Left renal cortex interstitium (tissue), 4 donors: ENCODE measurements around the gene GPRIN1. TPM values are rescaled to one million over a fixed set of nuclear protein-coding genes. Genes with fewer than 3 reads are reported as not detected.

ENCODE experiments used
- DNase-seq, 4 donors: peaks; one replicate each; pipeline ENCODE4 v3.0.0-alpha.2; 2013; ENCODE audit warnings: low read depth in 4 of 4, low spot score in 2 of 4, missing footprints in 1 of 4
- polyA plus RNA-seq, 4 donors: library from polyadenylated mRNA; unstranded; fragments of 120-200 nt; gene quantifications; one replicate each; pipeline ENCODE4 v1.2.1, GENCODE V29; 2013; ENCODE audit not compliant: insufficient read length in 4 of 4

The GPRIN1 gene
- polyA plus RNA-seq, 4 donors: 1.6 to 2.0 (median 1.8) TPM

DNA sequence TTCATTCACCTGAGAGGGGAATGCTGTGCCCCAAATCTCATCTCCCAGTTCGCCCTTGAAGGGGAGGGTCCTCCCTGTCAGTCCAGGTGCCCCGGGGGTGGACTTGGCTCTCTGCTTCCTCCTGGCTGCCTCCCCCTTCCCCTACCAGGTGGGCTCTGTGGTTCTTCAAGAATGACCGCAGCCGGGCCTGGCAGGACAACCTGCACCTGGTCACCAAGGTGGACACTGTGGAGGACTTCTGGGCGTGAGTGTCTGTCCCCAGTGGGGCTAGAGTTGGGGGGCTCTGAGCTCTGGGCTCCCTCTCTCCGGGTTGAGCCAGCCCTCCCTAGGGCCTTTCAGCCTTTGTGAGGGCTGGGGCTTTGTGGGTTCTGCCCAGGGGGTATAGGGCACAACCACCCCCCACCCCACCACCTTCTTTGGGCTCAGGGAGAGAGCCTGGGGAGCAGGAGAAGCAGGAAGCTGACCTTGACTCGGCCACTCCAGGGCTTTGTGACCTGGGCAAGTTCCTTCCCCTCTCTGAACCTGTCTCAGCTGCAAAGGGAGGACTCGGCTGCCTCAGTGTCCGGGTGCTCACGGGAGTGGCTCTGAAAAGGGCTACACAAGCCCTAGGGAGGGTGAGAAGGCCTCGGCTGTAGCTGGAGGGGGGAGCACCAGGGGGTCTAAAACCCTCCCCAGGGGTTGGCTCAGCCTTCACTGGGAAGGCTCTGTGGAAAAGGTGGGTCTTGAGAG lies 33.7 kb upstream of the GPRIN1 start:
- no peak for DNase-seq

DNA sequence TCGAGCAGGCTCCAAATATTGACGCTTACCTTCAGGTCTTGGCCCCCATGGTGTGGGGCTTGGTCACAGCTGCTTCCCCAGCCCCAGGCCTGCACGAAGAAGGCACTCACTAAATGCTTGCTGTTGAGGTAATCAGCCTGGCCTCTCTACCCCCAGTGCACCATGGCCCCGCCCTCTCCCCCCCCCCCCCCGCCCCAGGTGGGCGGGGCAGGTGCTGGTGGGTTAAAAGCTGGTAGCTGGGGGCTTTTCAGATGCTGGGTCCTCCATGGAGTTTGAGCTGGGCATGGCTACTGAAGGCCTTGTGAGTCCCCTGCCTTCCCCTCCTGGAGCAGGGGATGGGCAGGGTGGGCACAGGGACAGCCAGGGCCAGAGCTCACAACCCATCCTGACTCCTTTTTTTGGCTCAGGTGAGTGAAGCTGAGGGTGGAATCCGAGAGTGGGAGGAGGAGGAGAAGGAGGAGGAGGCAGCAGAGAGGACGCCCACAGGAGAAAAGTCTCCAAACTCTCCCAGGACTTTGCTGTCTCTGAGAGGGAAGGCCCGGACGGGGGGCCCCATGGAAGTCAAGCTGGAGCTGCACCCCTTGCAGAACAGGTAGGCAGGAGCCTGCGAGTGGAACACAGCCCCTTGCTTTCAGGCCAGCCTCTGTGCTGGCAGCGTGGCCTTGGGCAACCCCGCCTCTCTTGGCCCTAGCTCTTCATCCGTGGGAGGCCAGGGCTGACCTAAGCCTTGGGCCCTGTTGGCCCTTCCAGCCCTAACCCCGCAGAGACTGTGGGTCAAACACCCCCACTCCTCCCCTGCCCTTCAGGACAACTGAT lies 32.9 kb upstream of the GPRIN1 start:
- no peak for DNase-seq

DNA sequence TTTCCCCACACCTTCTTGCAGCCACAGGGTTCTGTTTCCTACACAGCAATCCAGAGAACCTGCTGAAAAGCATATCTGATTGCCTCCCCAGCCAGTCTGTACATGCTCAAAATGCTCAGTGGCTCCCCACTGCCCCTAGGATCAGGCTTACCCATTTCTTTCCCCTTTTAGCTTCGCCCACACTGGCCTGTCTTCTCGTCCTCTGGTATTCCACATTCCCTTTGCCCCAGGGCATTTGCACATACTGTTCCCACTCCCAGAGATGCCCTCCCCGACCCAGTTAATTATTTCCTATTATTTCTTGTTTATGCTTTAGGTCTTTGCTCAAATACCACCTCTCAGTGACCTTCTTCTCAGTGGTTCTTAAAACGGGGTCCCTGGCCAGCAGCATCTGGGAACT lies 30.7 kb upstream of the GPRIN1 start:
- DNase-seq: no peak

DNA sequence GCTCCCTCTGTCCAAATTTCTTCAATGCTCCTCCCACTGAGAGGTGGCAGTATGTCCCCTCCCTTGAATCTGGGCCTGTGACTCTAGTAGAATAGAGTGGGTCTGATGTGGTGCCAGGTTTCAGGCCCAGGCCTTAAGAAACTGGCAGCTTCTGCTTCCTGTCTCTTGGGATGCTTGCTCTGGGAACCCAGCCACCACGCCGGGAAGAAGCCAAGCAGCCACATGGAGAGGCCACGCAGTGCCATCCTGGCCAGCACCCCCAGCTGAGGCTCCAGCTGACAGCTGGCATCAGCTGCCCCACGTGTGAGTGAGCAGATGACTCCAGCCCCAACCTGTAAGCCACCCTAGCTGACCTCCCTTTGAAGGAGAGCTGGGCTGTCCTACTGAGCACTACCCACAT lies 30.0 kb upstream of the GPRIN1 start:
- DNase-seq: no peak

DNA sequence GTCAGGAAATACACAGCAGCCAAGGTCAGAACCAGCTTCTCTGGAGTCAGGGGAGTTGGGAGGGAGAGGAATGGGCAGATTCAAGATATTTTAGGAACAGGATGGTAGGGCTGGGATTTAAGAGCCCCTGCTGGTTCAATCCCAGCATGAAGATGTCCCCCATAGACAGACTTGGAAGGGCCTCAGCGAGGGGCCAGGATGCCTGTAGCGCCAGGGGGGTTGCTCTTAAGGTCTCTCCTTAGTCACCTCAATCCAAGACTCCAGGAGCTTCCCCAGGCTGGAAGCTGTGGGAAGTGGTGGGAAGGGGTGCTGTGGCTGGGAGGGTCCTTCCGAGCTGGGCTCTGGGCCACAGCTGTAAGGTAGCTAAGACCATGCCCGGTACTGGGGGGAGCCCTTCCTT lies 29.3 kb upstream of the GPRIN1 start:
- no peak for DNase-seq

DNA sequence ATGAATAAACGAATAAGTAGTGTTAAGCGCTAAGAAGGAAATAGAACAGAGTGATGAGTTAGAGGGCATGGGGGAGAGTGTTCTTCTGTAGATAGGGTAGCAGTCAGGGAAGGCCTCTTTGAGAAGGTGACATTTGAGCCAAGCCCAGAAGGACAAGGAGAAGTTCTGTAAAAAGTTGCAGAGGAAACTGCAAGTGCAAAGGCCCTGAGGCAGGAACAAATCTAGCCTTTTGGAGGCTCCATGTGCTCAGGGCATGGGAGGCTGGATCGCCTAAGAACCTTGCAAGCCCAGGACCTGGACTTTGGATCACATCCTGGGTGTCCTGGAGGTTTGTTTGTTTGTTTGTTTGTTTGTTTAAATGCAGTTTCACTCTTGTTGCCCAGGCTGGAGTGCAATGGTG lies 28.5 kb upstream of the GPRIN1 start:
- DNase-seq: no peak

DNA sequence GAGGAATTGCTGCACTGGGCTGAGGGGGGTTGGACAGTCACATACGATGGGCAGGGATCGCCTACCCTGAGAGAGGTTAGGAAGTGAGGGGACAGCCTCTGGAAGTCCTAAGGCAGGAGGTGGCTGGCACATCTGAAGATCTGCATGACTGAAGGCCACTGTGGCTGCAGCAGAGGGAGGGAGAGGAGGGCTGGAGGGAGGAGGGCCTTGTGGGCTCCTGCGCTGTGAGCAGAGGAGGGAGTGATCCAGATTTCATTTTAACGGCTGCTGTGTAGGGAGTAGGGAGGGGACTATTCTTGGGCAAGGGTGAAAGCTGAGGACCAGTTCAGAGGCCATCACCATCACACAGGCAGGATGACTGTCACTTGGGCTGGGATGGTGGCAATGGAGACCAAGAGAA lies 27.6 kb upstream of the GPRIN1 start:
- no peak for DNase-seq

DNA sequence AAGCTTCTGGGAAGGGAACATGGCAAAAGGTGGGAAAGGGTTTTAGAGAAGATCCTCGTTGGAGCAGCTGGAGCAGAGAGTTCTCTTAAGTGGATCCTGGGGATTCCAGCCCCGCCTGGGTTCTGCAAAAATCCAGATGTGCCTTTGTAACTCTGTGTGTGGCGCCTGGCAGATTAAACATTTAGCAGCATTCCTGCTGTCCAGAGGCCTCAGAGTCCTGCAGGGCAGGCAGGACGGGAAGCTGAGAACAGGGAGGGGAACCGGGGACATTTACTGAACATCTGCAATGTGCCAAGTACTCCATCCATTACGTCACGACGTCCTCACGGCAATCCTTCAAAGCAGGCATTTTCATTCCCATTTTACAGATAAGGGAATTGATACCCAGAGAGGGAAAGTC lies 26.5 kb upstream of the GPRIN1 start:
- no peak for DNase-seq

DNA sequence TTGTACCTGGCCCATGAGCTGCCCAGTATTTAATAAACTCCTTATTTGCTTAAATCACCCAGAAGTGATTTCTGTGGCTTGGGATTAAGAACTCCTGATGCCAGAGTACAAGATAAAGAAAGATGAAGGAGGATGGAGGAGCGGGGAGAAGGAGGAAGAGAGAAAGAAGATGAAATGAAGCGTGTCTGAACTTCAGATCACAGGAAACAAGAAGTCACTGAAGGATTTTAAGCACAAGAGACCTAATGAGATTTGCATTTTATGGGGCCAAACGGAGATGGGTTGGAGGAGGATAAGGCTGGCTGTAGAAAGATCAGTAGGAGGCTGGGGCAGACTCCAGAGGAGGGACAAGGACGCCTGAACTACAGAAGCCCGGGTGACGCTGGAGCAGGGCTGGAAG lies 23.6 kb upstream of the GPRIN1 start:
- DNase-seq: no peak

DNA sequence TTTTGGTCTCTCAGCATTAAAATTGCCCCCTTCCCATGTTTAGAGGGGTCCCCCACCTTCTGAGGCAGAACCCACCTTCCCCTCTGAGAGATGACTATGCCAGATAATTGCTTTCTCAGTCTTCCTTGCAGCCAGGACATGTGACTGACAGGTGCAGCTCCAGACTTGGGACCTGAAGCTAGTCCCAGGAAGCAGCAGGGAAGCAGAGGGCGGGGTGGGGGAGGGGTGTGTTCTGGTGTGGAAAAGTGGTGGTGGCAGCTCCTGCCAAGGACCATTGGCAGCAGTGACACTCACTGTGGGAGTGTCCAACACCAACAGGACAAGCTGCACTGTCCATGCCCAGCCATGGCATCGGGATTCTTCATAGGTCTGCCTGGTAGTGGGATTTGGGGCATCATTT lies 22.8 kb upstream of the GPRIN1 start:
- DNase-seq: no peak

DNA sequence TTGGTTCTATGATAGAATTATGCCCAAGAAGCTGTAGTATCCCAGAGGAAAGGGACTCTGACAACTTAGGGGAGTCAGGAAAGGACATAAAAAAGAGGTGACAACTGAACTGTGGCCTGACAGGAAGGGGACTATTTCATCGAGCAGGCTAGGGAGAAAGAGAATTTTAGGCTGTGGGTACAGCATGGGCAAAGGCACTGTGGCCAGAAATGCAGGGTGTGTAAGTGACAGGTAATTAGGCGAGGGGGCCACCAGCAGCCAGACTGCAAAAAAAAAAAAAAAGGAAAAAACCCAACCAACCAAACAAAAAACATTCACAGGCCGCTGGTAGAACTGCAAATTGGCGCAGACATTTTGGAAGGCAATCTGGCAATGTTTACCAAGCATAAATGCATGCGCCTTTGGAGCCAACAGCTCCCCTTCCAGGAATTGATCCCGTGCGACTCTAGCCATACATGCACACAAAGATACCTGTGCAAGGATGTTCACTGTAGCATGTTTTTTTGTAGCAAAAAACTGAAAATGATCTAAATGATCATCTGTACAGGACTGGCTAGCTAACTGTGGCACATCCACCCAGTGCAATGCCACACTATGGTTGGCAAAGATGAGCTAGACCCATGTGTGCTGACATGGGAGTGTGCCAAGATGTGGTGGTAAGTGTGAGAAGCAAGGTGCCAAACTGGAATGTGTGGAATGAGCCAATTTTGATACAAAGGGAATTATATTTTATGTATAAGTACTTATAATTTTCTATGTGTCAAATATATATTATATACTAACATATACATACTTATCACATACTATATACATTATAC lies 21.6 kb upstream of the GPRIN1 start:
- DNase-seq: no peak

DNA sequence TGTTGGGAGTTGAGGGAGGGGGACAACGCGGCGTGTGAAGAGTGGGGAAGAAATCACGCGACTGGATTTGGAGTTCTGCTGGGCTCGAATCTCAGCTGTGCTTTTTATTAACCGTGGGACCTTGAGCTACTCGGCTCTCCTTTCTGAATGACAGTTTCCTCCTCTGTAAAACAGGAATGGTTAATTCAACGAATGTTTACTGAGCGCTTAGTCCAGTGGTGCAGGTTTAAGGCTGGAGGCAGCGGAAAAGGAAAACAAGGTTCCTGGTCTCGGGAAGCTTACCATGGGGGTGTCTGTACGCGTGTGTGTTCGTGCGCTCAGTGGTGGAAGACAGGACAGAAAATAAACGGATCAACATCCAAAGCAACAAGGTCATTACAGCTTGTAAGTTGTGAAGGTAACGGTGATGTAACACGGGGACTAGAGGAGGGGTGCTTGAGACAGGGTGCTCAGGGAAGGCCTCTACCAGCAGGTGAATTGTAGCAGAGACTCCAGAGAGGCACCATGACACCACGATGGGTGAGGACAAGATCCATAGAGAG lies 20.8 kb upstream of the GPRIN1 start:
- DNase-seq: no peak

DNA sequence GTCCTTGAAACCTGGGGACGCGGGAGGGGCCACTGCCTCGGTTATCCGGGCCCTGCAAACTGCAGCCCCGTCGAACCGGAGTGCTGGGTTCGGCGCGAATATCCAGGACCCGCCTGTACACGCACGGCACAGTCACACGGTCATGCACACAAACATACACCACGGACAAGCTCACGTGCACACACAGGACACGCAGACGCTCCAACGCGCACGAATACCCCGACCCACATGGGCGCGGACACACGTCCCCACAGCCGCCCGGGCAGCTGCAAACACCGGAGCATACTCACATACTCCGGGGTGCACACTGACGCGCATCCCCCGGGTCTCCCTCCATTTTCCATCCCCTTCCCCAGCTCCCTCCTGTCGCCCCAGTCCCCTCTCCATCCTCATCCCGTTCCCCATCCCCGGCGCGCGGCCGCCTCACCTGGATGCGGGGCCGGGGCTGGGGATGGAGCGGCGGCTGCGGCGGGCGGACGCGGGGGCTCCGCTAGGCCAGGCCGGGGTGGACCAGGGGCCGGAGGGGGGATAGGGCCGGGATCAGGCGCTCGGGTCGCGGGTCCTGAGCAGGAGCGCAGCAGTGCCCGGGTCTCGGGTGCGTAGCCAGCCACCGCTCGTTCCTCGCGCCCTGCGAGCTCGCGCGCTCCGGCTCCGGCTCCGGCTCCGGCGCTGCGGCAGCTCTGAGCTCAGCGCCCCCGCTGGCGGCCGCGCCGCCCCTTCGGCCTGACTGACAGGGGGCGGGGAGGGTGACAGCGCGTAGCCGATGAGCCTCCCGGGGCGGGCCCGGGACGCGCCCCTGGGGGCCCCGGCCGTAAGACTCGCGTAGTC lies 20.1 kb upstream of the GPRIN1 start, which contains the start of the genes EIF4E1B and SNCB:
EIF4E1B (plus strand) TSS at position 823 of the 828 bp plus-strand sequence. CDS start 12,113 bp downstream, outside the sequence.
SNCB (minus strand) TSS at position 682 of the 828 bp plus-strand sequence. CDS start 880 bp downstream, outside the sequence.
- no peak for DNase-seq

DNA sequence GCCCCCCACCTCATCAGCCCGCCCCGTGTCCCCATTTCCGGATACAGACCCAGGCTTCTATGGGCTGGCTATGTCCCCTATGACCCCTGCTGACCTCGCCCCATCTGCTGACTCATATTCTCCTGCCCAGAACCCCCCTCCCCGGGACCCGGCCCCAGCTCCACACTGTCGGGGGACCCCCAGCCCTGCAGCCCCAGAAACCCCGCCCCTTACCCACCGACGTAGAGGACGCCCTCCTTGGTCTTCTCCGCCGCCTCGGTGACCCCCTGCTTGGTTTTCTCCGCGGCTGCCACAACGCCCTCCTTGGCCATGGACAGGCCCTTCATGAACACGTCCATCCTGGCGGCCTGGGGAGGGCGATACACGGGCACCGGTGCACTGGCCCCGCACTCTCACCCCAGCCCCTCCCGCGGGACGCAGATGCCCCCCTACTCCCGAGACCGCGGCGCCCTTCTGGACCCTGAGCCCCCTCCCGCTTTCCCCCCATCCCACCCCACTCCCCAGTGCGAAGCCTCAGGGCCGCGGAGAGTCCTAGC lies 19.4 kb upstream of the GPRIN1 start:
- DNase-seq: no peak

DNA sequence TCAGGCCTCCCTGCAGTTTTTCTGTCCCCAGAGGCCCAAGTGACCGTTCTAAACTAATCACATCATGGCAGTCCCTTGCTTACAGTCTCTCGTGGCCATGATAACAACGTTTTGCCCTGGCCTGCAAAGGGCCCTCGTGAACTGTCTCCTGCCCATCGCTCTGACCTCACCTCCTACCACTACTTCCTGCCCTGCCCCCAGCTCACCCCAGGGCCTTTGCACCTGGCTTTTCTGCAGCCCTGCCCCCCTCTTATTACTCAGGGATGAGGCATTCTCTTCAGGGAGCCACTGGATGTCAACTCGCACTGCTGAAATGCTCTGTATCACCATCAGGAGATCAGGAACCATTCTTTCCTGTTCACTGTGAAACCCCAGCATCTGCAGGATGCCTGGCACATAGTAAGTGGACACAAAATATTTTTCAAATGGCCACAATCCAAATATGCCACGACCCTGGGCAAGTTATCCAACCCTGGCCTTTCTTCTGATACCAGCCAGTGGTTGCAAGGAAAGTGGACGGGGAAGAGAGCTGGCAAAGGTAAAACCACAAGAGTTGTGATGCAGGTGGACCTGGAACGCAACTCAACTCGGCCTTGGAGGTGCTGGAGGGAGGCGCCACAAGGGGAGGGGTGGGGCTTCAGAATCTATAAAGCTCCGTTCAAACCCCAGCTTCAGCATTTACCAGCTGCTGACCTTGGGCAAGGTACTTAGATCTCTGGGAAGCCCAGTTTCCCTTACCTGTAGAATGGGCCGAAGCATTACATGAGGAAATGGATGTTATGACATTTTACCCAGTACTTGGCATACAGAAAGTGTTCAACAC lies 18.7 kb upstream of the GPRIN1 start:
- no peak for DNase-seq

DNA sequence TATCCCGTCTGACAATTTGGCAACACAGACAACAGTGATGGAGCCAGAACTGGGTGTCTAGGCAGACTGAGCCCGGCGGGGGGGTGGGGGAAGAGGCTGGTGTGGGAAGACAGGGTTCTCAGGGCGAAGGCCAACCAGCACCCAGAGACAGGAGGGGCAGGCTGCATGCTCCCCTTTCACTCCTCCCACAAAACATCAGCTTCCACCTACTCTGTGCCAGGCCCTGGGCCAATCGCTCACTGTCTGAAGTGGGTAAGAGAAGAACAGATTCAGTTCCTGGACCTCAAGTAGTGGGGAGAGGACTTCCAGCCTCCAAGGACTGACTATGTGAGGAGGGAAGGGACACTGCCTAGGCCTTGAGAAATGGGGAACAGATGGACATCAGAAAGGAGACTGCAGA lies 17.6 kb upstream of the GPRIN1 start:
- no peak for DNase-seq

DNA sequence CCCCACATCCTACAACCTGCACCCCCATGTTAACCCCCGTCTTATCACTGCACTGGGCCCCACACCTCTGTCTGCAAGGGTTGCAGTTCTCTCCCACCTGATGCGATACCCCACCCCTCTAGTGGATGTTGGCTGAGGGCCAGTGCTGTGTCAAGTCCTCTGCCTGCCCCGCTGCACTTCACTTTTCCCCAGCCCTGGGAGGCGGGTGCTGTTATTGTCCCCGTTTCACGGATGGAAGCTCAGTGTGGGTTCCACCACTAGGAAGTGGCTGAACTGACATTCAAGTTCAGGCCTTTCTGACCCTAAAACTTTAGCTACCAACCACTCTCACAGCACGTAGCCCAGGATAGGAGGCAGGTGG lies 16.9 kb upstream of the GPRIN1 start:
- no peak for DNase-seq

DNA sequence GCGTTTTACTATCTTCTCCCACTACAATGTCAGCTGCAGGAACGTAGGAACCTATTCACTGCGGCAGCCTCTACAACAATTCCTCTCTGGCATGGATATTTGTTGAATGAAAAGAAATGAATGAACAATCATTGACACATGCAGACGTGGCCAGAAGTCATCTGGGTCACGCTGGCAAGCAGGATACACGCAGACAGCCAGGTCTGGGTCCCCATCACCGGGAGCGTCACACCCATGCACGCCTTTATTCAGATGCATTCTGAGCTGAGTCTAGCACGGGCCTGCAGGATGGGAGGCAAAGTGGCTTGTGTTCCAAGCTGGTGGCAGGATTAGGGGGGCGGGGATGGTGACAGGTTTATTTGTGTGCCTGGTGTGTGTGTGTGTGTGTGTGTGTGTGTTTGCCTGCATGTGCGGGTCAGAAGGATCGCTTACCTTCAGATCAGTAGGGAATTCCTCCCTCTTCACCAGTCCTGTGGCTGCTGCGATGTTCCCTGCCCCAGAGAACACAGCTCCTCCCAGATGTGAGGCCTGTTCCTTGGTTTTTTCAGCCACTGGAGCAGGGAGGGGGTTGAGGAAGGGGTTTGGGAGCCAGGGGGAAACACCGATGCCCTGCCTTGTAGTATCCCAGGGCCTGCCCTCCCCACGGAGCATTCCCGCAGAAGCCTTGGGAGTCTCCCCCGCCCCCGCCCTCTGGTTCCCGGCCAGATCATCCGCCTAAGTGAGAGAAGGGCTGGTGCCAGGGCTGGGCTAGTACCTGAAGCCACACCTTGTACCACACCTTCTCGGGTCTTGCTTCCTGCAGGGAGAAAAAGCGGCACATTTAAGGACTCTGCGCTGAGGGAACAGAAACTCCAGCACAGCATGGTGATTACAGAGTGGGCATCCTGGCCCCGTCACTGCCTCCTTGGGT lies 16.3 kb upstream of the GPRIN1 start:
- no peak for DNase-seq
